ENCODE results near the gene MED20. TPM values are rescaled to one million over a fixed set of nuclear protein-coding genes. Genes with fewer than 3 reads are reported as not detected.

Gene MED20
- total and polyA plus RNA-seq, 2 of the 8 experiments (the other 6 are each of a cell fraction or from before 2014, with no cell fraction given) = 38.7 to 51.8 TPM

DNA sequence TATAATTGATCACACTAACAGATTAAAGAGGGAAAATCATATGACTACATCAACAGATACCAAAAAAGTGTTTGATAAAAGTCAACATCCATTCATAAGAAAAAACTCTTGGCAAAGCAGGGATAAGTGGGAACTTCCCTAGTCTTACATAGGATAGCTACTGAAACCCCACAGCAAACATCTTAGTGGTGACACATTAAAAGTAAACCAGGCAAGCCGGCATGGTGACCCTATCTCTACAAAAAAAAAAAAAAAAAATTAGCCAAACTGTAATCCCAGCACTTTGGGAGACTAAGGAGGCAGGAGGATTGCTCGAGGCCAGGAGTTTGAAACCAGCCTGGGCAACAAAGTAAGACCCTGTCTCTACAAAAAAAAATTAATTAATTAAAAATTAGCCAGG lies 34.5 kb upstream of the MED20 start:
- no peak overlapping the region for H4K8ac ChIP-seq (ENCODE audit: extremely low read depth, insufficient read depth, low read length)
- H3K18ac ChIP-seq (ENCODE audit: extremely low read depth, low read length) = no peak overlapping the region
- TF ChIP-seq, protein P1, sequence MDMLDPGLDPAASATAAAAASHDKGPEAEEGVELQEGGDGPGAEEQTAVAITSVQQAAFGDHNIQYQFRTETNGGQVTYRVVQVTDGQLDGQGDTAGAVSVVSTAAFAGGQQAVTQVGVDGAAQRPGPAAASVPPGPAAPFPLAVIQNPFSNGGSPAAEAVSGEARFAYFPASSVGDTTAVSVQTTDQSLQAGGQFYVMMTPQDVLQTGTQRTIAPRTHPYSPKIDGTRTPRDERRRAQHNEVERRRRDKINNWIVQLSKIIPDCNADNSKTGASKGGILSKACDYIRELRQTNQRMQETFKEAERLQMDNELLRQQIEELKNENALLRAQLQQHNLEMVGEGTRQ (IDR thresholded peaks at IDR 0.05; ENCODE audit: low read length) = no peak
- TF ChIP-seq HDAC6 (IDR thresholded peaks at IDR 0.05; ENCODE audit: low read depth, low read length) (no peak), CBX8 (IDR thresholded peaks at IDR 0.05; ENCODE audit: borderline replicate concordance, low read depth, low read length) (no peak)
- TF ChIP-seq, protein P2, sequence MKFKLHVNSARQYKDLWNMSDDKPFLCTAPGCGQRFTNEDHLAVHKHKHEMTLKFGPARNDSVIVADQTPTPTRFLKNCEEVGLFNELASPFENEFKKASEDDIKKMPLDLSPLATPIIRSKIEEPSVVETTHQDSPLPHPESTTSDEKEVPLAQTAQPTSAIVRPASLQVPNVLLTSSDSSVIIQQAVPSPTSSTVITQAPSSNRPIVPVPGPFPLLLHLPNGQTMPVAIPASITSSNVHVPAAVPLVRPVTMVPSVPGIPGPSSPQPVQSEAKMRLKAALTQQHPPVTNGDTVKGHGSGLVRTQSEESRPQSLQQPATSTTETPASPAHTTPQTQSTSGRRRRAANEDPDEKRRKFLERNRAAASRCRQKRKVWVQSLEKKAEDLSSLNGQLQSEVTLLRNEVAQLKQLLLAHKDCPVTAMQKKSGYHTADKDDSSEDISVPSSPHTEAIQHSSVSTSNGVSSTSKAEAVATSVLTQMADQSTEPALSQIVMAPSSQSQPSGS (IDR thresholded peaks at IDR 0.05; ENCODE audit: low read length) = no peak
- no peak overlapping the region for H2AFZ ChIP-seq (ENCODE audit: low read length)
- H3K4me3 ChIP-seq (ENCODE audit: extremely low read depth in 1 of 4, insufficient read depth in 2 of 4, low read depth in 3 of 4, low read length in 4 of 4) = no peak overlapping the region
- no peaks in the 10 kb centered on the region for H3K4me1 ChIP-seq (replicated peaks in 1 of 4; ENCODE audit: control insufficient read depth in 3 of 4, insufficient read depth in 4 of 4, low read length in 3 of 4)
- FAIRE-seq (no peak), DNase-seq (ENCODE audit: low read depth in 1 of 2, low spot score in 2 of 2) (no peak)
- no peak overlapping the region for H2AK5ac ChIP-seq (ENCODE audit: low read depth, low read length)
- H3K36me3 ChIP-seq (ENCODE audit: control insufficient read depth in 2 of 4, insufficient read depth in 4 of 4, low read length in 3 of 4) = no peaks in the 10 kb centered on the region
- H4K91ac ChIP-seq (replicated peaks; ENCODE audit: insufficient read length, low read length) = no peak overlapping the region
- no peak overlapping the region for H4K5ac ChIP-seq (ENCODE audit: insufficient read length, low read depth, low read length)
- H2BK120ac ChIP-seq (replicated peaks; ENCODE audit: low read depth, low read length) = no peak overlapping the region
- no peak overlapping the region for H2BK12ac ChIP-seq (ENCODE audit: low read depth, low read length)
- ChIA-PET POLR2A (ENCODE audit: partially characterized antibody) (interaction anchor here (0.8 to 1.1 kb wide), 3 partner anchors 8 to 95 kb away, joined by 3 read pairs; no protein-coding TSS in a partner anchor), CTCF (ENCODE audit: partially characterized antibody) (interaction anchor here (0.5 to 0.7 kb wide), 3 partner anchors 8 to 282 kb away, joined by 3 to 4 read pairs (median 3); no protein-coding TSS in a partner anchor)
- no peak overlapping the region for H3K9ac ChIP-seq (replicated peaks in 1 of 4; ENCODE audit: extremely low read depth in 1 of 4, low read depth in 3 of 4, low read length in 3 of 4)
- no peaks in the 10 kb centered on the region; a peak in 2 of 7 replicates for H3K27me3 ChIP-seq (replicated peaks in 1 of 4; ENCODE audit: control insufficient read depth in 3 of 4, extremely low read depth in 1 of 4, insufficient read depth in 3 of 4, low read length in 3 of 4)
- 77% methylated on average over 2 of the region's 2 CpGs; no CpG with 5 or more reads in 1 of the 2 experiments for WGBS, 2 experiments (ENCODE audit: extremely low coverage in 1 of 2, insufficient coverage in 1 of 2, insufficient read length in 1 of 2, insufficient replicate concordance in 2 of 2, low coverage in 1 of 2, low lambda C conversion rate in 2 of 2, missing lambda C conversion rate in 1 of 2)
- no peak overlapping the region for H3K23ac ChIP-seq (ENCODE audit: insufficient read length)
- H2BK5ac ChIP-seq (ENCODE audit: low read depth, low read length) = no peak overlapping the region
- H3K9me3 ChIP-seq (ENCODE audit: insufficient read depth in 2 of 2, low read depth in 1 of 2, low read length in 1 of 2) = no peaks in the 10 kb centered on the region
- no peak overlapping the region for H3K4me2 ChIP-seq (ENCODE audit: insufficient read depth in 1 of 2, low read depth in 2 of 2, low read length in 2 of 2)
- H2BK15ac ChIP-seq (ENCODE audit: low read length) = no peak overlapping the region
- H3K14ac ChIP-seq (ENCODE audit: insufficient read length) = no peak overlapping the region
- H3K27ac ChIP-seq (ENCODE audit: low read depth, low read length) = no peak overlapping the region
- H3K79me2 ChIP-seq (ENCODE audit: control insufficient read depth in 1 of 2, insufficient read depth in 2 of 2, low read length in 2 of 2) = no peaks in the 10 kb centered on the region
- H3K56ac ChIP-seq (replicated peaks; ENCODE audit: insufficient read length, low read depth, low read length) = no peak overlapping the region
- H4K20me1 ChIP-seq (replicated peaks in 1 of 2; ENCODE audit: control insufficient read depth in 1 of 2, insufficient read depth in 2 of 2, low read length in 2 of 2) = no peaks in the 10 kb centered on the region
- no peak overlapping the region for H2BK20ac ChIP-seq (ENCODE audit: low read length)
- H3K23me2 ChIP-seq (ENCODE audit: low read depth, low read length) = no peaks in the 10 kb centered on the region
- no peak overlapping the region for H3K4ac ChIP-seq (replicated peaks; ENCODE audit: insufficient read length, low read depth, low read length)
- no peaks in the 10 kb centered on the region for H3K79me1 ChIP-seq (ENCODE audit: low read depth, low read length)
